Kidney capillary endothelial cell (primary cell): ENCODE results near the gene TTC33.
"Not testable (repeated sequence)": the region's sequence is repeated elsewhere in the genome, so short reads cannot be mapped to it uniquely, and the experiment has no call there.

ENCODE experiments used
- DNase-seq: peaks from one replicate; pipeline ENCODE4 v3.0.0-alpha.2; 2018; ENCODE audit warnings: low spot score

Gene TTC33

DNA sequence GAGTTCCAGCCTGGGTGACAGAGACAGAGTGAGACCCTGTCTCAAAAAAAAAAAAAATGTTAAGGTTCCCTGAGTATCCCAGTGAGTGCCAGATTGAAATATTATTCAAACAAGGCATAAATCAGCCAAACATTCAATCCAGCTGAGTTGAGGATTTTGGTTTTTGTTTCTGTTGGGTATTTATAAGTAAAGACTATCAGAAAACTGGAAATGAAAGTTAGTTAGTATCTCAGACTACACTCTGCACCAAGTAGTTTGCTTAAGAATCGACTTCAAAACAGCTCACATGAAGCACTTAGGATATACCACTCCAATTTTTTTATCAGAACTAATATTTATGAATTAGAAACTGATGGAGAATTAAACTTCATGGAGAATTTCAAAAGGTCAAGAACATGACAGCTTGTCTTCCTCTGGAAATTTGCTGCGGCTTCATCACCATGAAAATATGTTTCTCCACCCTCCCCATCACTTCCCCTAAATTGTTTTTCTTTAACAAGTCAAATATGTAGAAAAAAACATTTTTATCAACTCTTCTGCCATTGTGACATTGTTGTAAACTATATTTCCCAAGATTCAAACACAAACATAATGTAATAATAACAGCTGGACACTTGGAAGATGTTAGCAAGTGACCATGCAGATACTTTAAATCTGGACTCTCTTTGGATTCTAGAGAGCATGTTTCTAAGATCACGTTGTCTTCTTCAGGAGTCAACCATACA lies 186.1 kb downstream of the TTC33 start:
- DNase-seq = no peak

- DNase-seq = no peak
Measured at GRCh38 chr5:40568548-40568947, 187.2 kb downstream of the TTC33 start.

DNA sequence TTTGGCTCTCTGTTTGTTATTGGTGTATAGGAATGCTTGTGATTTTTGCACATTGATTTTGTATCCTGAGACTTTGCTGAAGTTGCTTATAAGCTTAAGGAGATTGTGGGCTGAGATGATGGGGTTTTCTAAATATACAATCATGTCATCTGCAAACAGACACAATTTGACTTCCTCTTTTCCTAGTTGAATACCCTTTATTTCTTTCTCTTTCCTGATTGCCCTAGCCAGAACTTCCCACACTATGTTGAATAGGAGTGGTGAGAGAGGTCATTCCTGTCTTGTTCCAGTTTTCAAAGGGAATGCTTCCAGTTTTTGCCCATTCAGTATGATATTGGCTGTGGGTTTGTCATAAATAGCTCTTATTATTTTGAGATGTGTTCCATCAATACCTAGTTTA lies 192.6 kb downstream of the TTC33 start:
- DNase-seq = not testable (repeated sequence)

GRCh38 chr5:40560474-40561110 lies 195.2 kb downstream of the TTC33 start:
- no peak for DNase-seq

DNA sequence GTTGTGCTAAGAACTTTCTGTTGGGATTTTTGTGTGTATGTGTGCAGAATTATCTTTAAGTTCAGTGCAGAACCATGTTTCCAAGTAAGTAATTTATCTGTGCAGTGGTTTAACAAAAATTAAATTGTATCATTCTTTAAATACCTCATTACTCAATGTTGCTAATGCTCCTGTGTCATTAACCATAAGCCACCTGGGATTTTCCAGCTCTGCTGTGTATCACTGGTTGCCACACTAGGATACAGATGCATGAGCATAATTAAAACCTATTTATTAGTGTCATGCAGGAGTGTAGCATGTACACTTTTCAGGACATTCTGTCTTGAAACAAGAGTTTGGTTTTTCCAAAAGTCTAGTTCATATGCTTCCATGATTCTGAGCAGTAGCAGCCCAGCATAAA lies 196.5 kb downstream of the TTC33 start:
- DNase-seq = no peak

DNA sequence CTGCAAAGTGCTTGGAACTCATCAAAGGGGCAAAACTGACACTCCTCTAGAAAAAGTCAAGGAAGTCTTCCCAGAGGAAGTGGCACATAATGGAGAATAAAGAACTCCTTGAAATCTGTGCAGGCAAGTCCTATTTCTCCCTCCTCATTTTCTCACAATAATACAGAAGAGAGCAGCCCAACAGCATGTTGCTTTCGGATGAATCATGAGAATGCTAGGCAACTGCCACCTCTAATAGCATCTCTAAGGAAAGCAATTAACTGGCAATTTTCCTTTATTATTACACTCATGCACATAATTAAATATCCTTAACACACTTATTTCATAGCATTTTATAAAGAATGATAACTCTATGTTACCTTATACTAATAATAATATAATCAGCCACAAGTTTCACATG lies 198.3 kb downstream of the TTC33 start:
- DNase-seq = no peak

GRCh38 chr5:40556811-40557210 lies 198.9 kb downstream of the TTC33 start:
- DNase-seq = no peak

GRCh38 chr5:40555886-40556285 lies 199.9 kb downstream of the TTC33 start:
- no peak for DNase-seq

GRCh38 chr5:40554813-40555212 lies 200.9 kb downstream of the TTC33 start:
- no peak for DNase-seq

DNA sequence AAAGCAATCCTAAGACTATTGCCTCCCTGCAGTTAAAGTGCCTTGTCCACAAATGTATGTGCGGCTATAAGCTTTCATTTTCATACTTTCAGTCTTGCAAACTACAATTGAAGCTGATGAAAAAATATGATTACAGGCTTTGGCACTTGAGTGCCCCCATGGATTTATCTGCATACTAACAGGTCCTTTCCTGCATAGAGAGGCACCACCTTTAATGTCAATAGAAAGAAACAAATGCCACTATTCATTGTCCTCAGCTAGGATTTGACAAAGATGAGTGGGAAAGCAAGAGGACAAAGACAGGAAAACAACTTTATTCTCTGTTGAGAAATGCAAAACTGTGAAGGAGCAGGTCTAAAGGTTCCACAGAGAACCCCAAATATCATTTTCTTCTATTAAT lies 201.7 kb downstream of the TTC33 start:
- DNase-seq = no peak

DNA sequence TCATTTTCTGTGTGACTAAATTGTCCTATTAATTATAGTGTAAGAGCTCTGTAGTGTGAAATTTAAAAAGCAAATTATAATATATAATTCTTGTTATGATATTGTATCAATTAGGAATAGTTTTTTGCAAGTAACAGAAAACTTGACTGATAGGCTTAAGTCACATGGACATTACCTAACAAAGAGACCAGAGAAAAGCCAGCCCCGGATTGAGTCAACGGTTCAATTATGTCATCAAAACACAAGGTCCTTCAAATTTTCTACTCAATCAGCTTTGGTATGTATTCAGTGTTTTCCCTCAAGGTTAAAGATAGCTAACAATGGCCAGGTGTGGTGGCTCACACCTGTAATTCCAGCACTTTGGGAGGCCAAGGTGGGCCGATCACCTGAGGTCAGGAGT lies 202.8 kb downstream of the TTC33 start:
- no peak for DNase-seq

DNA sequence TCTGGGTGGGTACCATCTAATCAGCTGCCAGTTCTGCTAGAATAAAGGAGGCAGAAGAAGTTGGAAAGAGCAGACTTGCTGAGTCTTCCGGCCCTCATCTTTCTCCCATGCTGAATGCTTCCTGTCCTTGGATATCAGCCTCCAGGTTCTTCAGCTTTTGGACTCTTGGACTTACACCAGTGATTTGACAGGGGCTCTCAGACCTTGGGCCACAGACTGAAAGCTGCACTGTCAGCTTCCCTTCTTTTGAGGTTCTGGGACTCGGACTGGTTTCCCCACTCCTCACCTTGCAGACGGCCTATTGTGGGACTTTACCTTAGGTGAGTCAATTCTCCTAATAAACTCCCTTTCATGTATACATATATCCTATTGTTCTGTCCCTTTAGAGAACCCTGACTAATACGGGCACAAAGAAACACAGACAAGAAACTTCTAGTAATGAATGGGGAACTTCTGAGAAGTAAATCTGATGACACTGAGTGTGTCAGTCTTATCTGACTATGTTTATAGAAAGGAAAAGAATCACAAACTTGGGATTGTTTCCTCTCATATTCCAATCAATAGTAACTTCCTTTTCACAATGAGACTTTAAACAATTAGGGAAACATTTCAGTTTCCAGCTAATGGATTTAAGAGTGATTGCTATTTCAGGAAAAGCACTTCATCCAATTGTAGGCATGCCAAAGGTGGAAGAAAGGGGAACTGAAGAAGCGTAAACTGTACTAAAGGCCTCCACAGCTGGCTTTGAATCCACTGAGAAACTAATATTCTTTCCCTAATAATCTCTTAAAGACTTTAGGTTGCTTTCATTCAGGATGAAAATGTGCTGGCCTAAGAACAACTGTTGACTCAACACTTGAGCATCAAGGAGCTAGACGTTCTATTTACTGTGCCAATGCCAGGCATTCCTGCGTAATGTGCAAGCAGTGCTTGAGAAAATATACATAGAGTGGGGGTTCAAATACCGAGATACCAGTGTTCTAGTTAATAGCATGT lies 204.0 kb downstream of the TTC33 start:
- DNase-seq = peak; percentile 14

GRCh38 chr5:40550481-40550880 lies 205.3 kb downstream of the TTC33 start:
- DNase-seq = no peak

- DNase-seq = no peak
Measured at GRCh38 chr5:40549616-40550015, 206.1 kb downstream of the TTC33 start.

GRCh38 chr5:40547994-40548575 lies 207.7 kb downstream of the TTC33 start:
- DNase-seq = no peak

GRCh38 chr5:40547557-40547956 lies 208.2 kb downstream of the TTC33 start:
- no peak for DNase-seq

- no peak for DNase-seq
Measured at GRCh38 chr5:40540301-40540700, 215.5 kb downstream of the TTC33 start.

- no peak for DNase-seq
Measured at GRCh38 chr5:40524677-40525076, 231.1 kb downstream of the TTC33 start.

DNA sequence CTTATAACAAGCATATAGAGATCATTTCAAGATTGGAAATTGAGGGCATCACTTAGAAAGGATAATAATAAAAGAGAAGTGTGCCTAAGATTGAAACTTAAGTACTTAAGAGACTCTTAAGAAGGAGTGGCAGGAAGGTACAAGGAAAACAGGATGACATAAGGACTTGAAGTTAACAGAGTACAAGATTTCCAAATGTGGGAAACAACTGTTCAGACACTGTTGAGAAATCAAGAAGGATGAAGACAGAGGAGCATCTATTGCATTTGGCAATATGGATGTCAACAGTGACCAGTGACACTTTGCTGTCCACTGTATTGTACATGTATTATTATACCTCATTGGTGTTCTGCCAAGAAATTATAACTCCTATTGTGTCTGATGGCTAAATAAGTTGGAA lies 233.8 kb downstream of the TTC33 start:
- DNase-seq = no peak

DNA sequence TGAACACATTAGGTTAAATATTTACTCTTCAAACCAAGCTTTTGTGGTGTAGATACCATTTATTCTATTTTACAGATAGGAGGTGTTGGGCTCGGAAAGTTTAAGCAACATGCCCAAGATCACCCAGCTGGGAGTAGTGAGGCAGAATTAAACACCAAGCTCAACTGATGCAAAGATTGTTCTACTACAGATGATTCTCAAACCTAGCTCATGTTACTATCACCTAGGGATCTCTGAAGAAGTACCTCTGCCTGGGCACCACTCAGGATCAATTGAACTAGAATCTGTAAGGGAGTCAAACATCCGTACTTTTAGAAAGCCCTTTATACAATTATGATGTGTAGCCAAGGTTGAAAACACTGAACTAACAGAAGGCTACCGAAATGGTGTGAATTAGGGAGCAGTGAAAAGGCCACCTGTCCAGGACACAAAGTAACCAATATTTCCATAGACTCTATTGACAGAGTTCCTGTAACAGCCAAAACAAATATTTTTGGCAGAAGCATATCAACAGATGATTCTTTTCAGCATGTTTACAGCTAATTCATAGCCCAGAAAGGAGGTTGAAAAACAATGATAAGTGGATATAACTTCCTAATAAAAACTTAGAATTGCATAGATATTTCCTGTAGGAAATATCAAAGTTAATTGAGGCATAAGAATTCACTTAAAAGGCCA lies 234.5 kb downstream of the TTC33 start:
- no peak for DNase-seq

- DNase-seq = no peak
Measured at GRCh38 chr5:40518485-40518917, 237.3 kb downstream of the TTC33 start.

GRCh38 chr5:40515476-40515875 lies 240.3 kb downstream of the TTC33 start:
- no peak for DNase-seq
